WTC11 (cell line): ENCODE measurements around the gene LDLRAD4. TPM values are rescaled to one million over a fixed set of nuclear protein-coding genes. Genes with fewer than 3 reads are reported as not detected.

ENCODE experiments used
- ATAC-seq: fragments of 200-7000 bp; cut with Tn5 transposase; 2 replicates; pipeline ENCODE4 v1.10.0; 2021; ENCODE audit warnings: mild to moderate bottlenecking, moderate library complexity
- CTCF ChIA-PET: fragments of 300-600 bp; sonication (Branson Sonifier 250); formaldehyde crosslinking; loops from one replicate; lab custom pipeline; 2021; ENCODE audit warnings: antibody characterized with exemption; lab: Charles Lee
- POLR2A ChIA-PET: fragments of 350-600 bp; sonication (Branson Sonifier 250); formaldehyde crosslinking; loops from one replicate; lab custom pipeline; 2021; ENCODE audit warnings: antibody characterized with exemption; lab: Charles Lee
- DNase-seq: peaks from one replicate; pipeline ENCODE4 v3.0.0; 2021; ENCODE audit warnings: low spot score
- H3K27ac Mint-ChIP-seq: 2 replicates; pipeline ENCODE4 v1.8.0; 2021; ENCODE audit warnings: mixed read lengths
- H3K27me3 Mint-ChIP-seq: 2 replicates; pipeline ENCODE4 v1.8.0; 2021; ENCODE audit warnings: low read depth, mild to moderate bottlenecking, moderate library complexity, mixed read lengths
- H3K36me3 Mint-ChIP-seq: 2 replicates; pipeline ENCODE4 v1.8.0; 2021; ENCODE audit warnings: mixed read lengths
- H3K4me1 Mint-ChIP-seq: 2 replicates; pipeline ENCODE4 v1.8.0; 2022; ENCODE audit warnings: mixed read lengths
- H3K4me3 Mint-ChIP-seq: 2 replicates; pipeline ENCODE4 v1.8.0; 2021; ENCODE audit warnings: mild to moderate bottlenecking, moderate library complexity, mixed read lengths
- H3K9me3 Mint-ChIP-seq: 2 replicates; pipeline ENCODE4 v1.8.0; 2021; ENCODE audit warnings: mixed read lengths
- CBFB ChIP-seq: sonication (generic); formaldehyde crosslinking; IDR thresholded peaks from 2 replicates; pipeline ENCODE4 v1.8.1; 2022; ENCODE audit warnings: mild to moderate bottlenecking, low read depth, missing genetic modification reagents
- E2F4 ChIP-seq: sonication (generic); formaldehyde crosslinking; IDR thresholded peaks from 2 replicates; pipeline ENCODE4 v1.8.1; 2022; ENCODE audit warnings: low read depth, mild to moderate bottlenecking, moderate library complexity, missing genetic modification reagents, borderline replicate concordance
- FOXK1 ChIP-seq: sonication (generic); formaldehyde crosslinking; IDR thresholded peaks from 2 replicates; pipeline ENCODE4 v1.8.0; 2022; ENCODE audit warnings: mild to moderate bottlenecking, moderate library complexity, missing genetic modification reagents
- FOXP1 ChIP-seq: sonication (generic); formaldehyde crosslinking; IDR thresholded peaks from 2 replicates; pipeline ENCODE4 v1.8.0; 2022; ENCODE audit warnings: missing genetic modification reagents, mild to moderate bottlenecking, moderate library complexity, borderline replicate concordance
- KAT7 ChIP-seq: sonication (generic); formaldehyde crosslinking; IDR thresholded peaks from 2 replicates; pipeline ENCODE4 v1.8.1; 2023; ENCODE audit warnings: missing genetic modification reagents, mild to moderate bottlenecking, borderline replicate concordance
- NFATC4 ChIP-seq: fragments of 250-450 bp; sonication (Bioruptor Pico); IDR thresholded peaks from 2 replicates; pipeline ENCODE4 v1.9.0; 2021; ENCODE audit warnings: mild to moderate bottlenecking
- NR2C2 ChIP-seq: sonication (generic); formaldehyde crosslinking; IDR thresholded peaks from 2 replicates; pipeline ENCODE4 v1.8.0; 2022; ENCODE audit warnings: mild to moderate bottlenecking, missing genetic modification reagents
- NR3C1 ChIP-seq: sonication (generic); formaldehyde crosslinking; conservative IDR thresholded peaks from 2 replicates; pipeline ENCODE4 v1.8.1; 2023; ENCODE audit warnings: low read depth, mild to moderate bottlenecking, missing genetic modification reagents
- STAT6 ChIP-seq: sonication (generic); formaldehyde crosslinking; conservative IDR thresholded peaks from 2 replicates; pipeline ENCODE4 v1.8.1; 2023; ENCODE audit warnings: mild to moderate bottlenecking, low read depth, missing genetic modification reagents, moderate library complexity
- TEAD4 ChIP-seq: sonication (generic); formaldehyde crosslinking; IDR thresholded peaks from 2 replicates; pipeline ENCODE4 v1.8.0; 2022; ENCODE audit warnings: mild to moderate bottlenecking, missing genetic modification reagents
- USF1 ChIP-seq: sonication (generic); formaldehyde crosslinking; IDR thresholded peaks from 2 replicates; pipeline ENCODE4 v1.8.0; 2022; ENCODE audit warnings: mild to moderate bottlenecking, missing genetic modification reagents
- ZBTB21 ChIP-seq: sonication (generic); formaldehyde crosslinking; IDR thresholded peaks from 2 replicates; pipeline ENCODE4 v1.8.1; 2023; ENCODE audit warnings: mild to moderate bottlenecking, missing genetic modification reagents, borderline replicate concordance
- ZBTB43 ChIP-seq: sonication (generic); formaldehyde crosslinking; IDR thresholded peaks from 2 replicates; pipeline ENCODE4 v1.8.1; 2023; ENCODE audit warnings: mild to moderate bottlenecking, missing genetic modification reagents
- ZNF317 ChIP-seq: sonication (generic); formaldehyde crosslinking; IDR thresholded peaks from 2 replicates; pipeline ENCODE4 v1.8.1; 2023; ENCODE audit warnings: low read depth, mild to moderate bottlenecking, moderate library complexity, missing genetic modification reagents, borderline replicate concordance
- ZNF416 ChIP-seq: fragments of 250-450 bp; sonication (Bioruptor Pico); IDR thresholded peaks from 2 replicates; pipeline ENCODE4 v1.9.0; 2021; ENCODE audit warnings: mild to moderate bottlenecking, inconsistent platforms
- total RNA-seq: library from RNA; stranded (reverse); gene quantifications from 3 replicates; pipeline ENCODE4 v1.2.3, GENCODE V29; 2021
- TF ChIP-seq, protein P1 (sequence below): sonication (generic); formaldehyde crosslinking; IDR thresholded peaks from 2 replicates; pipeline ENCODE4 v1.8.0; 2022; ENCODE audit warnings: mild to moderate bottlenecking, missing genetic modification reagents
- TF ChIP-seq, protein P2 (sequence below): sonication (generic); formaldehyde crosslinking; IDR thresholded peaks from 2 replicates; pipeline ENCODE4 v1.8.0; 2023; ENCODE audit warnings: mild to moderate bottlenecking, missing genetic modification reagents
- TF ChIP-seq, protein P3 (sequence below): sonication (generic); formaldehyde crosslinking; IDR thresholded peaks from 2 replicates; pipeline ENCODE4 v1.8.0; 2023; ENCODE audit warnings: missing genetic modification reagents

The LDLRAD4 gene
- total RNA-seq, 1 experiment from 2014 or later, result 6.2 TPM

GRCh38 chr18:13268158-13269012 is 49.8 kb downstream of the LDLRAD4 start:
- Mint-ChIP-seq H3K27me3 (no peaks in the 10 kb centered on the region; the same call in 1 of the 2 replicates), H3K27ac (peak overlapping the region; percentile 31; the same call in 1 of the 2 replicates), H3K4me3 (no peak overlapping the region)
- POLR2A ChIA-PET, result no interaction called here
- CTCF ChIA-PET, result interaction anchor here (1.0 to 1.9 kb wide), 5 partner anchors 11 to 262 kb away, joined by 3 to 6 read pairs (median 4); no protein-coding TSS in a partner anchor
- ATAC-seq (peak; percentile 91), DNase-seq (peak; percentile 53)
- no peak for TF ChIP-seq FOXP1 (CRISPR knock-in tag)
- peak; percentile 38; the same call in 1 of the 2 replicates for TF ChIP-seq TEAD4 (CRISPR knock-in tag)
- TF ChIP-seq, all 79 proteins: peak for 1
- H3K4me1 Mint-ChIP-seq, result peaks cover 25% of the 10 kb centered on the region
- no peaks in the 10 kb centered on the region for H3K9me3 Mint-ChIP-seq
- no peaks in the 10 kb centered on the region for H3K36me3 Mint-ChIP-seq

GRCh38 chr18:13269013-13269280 is 50.4 kb downstream of the LDLRAD4 start:
- Mint-ChIP-seq H3K27me3 (no peaks in the 10 kb centered on the region; the same call in 1 of the 2 replicates), H3K36me3 (no peaks in the 10 kb centered on the region), H3K4me1 (peaks cover 25% of the 10 kb centered on the region), H3K9me3 (no peaks in the 10 kb centered on the region), H3K4me3 (no peak overlapping the region)
- no peak for ATAC-seq
- DNase-seq, result no peak
- ChIA-PET CTCF (interaction anchor here (0.5 to 1.9 kb wide), 4 partner anchors 34 to 997 kb away, joined by 3 to 6 read pairs (median 4); no protein-coding TSS in a partner anchor), POLR2A (no interaction called here)
- TF ChIP-seq, protein P1, sequence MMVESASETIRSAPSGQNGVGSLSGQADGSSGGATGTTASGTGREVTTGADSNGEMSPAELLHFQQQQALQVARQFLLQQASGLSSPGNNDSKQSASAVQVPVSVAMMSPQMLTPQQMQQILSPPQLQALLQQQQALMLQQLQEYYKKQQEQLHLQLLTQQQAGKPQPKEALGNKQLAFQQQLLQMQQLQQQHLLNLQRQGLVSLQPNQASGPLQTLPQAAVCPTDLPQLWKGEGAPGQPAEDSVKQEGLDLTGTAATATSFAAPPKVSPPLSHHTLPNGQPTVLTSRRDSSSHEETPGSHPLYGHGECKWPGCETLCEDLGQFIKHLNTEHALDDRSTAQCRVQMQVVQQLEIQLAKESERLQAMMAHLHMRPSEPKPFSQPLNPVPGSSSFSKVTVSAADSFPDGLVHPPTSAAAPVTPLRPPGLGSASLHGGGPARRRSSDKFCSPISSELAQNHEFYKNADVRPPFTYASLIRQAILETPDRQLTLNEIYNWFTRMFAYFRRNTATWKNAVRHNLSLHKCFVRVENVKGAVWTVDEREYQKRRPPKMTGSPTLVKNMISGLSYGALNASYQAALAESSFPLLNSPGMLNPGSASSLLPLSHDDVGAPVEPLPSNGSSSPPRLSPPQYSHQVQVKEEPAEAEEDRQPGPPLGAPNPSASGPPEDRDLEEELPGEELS, result no peak
- TF ChIP-seq USF1, result no peak
- no peak for TF ChIP-seq TEAD4 (CRISPR knock-in tag)
- no peak for TF ChIP-seq ZBTB21 (CRISPR knock-in tag)
- TF ChIP-seq NFATC4 (CRISPR knock-in tag), result no peak
- TF ChIP-seq, protein P2, sequence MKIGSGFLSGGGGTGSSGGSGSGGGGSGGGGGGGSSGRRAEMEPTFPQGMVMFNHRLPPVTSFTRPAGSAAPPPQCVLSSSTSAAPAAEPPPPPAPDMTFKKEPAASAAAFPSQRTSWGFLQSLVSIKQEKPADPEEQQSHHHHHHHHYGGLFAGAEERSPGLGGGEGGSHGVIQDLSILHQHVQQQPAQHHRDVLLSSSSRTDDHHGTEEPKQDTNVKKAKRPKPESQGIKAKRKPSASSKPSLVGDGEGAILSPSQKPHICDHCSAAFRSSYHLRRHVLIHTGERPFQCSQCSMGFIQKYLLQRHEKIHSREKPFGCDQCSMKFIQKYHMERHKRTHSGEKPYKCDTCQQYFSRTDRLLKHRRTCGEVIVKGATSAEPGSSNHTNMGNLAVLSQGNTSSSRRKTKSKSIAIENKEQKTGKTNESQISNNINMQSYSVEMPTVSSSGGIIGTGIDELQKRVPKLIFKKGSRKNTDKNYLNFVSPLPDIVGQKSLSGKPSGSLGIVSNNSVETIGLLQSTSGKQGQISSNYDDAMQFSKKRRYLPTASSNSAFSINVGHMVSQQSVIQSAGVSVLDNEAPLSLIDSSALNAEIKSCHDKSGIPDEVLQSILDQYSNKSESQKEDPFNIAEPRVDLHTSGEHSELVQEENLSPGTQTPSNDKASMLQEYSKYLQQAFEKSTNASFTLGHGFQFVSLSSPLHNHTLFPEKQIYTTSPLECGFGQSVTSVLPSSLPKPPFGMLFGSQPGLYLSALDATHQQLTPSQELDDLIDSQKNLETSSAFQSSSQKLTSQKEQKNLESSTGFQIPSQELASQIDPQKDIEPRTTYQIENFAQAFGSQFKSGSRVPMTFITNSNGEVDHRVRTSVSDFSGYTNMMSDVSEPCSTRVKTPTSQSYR (CRISPR knock-in tag), result no peak
- TF ChIP-seq, protein P3, sequence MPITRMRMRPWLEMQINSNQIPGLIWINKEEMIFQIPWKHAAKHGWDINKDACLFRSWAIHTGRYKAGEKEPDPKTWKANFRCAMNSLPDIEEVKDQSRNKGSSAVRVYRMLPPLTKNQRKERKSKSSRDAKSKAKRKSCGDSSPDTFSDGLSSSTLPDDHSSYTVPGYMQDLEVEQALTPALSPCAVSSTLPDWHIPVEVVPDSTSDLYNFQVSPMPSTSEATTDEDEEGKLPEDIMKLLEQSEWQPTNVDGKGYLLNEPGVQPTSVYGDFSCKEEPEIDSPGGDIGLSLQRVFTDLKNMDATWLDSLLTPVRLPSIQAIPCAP, result no peak
- no peak for TF ChIP-seq NR2C2 (CRISPR knock-in tag)
- no peak for TF ChIP-seq KAT7 (CRISPR knock-in tag)
- TF ChIP-seq FOXK1 (CRISPR knock-in tag), result no peak
- no peak for TF ChIP-seq CBFB
- TF ChIP-seq NR3C1 (CRISPR knock-in tag), result no peak
- no peak for TF ChIP-seq STAT6
- TF ChIP-seq ZBTB43 (CRISPR knock-in tag), result no peak
- TF ChIP-seq E2F4 (CRISPR knock-in tag), result no peak
- no peak for TF ChIP-seq ZNF317 (CRISPR knock-in tag)
- TF ChIP-seq ZNF416 (CRISPR knock-in tag), result no peak
- TF ChIP-seq, all 79 proteins: peak for 0
- no peak overlapping the region for H3K27ac Mint-ChIP-seq
